CD4-positive, alpha-beta memory T cell (primary cell): ENCODE measurements around the gene MFSD11. TPM values are rescaled to one million over a fixed set of nuclear protein-coding genes. Genes with fewer than 3 reads are reported as not detected.
A peak's percentile ranks its signal among the peaks of the same experiment; 100 is the strongest.

Source experiments
- CTCF ChIA-PET: fragments of 350-600 bp; sonication (Branson Sonifier 250); formaldehyde crosslinking; loops from one replicate; lab custom pipeline; 2021; ENCODE audit warnings: inconsistent platforms; ENCODE audit not compliant: partially characterized antibody; lab: Charles Lee
- POLR2A ChIA-PET: fragments of 350-600 bp; sonication (Branson Sonifier 250); formaldehyde crosslinking; loops from one replicate; lab custom pipeline; 2021; ENCODE audit not compliant: partially characterized antibody; lab: Charles Lee
- DNase-seq, 5 donors: peaks; one replicate each; pipeline versions ENCODE4 v3.0.0 to v3.0.0-alpha.2; 2020 to 2022; ENCODE audit warnings: mixed read lengths in 1 of 5
- H3K27ac ChIP-seq: one replicate; pipeline ENCODE4 v1.7.0; 2013; ENCODE audit warnings: low read depth, low read length
- H3K27me3 ChIP-seq: 2 replicates; pipeline ENCODE4 v1.7.0; 2013; ENCODE audit warnings: mild to moderate bottlenecking, low read length, moderate library complexity; ENCODE audit not compliant: insufficient read depth
- H3K36me3 ChIP-seq: 2 replicates; pipeline ENCODE4 v1.7.0; 2013; ENCODE audit warnings: mild to moderate bottlenecking, low read length, moderate library complexity; ENCODE audit not compliant: insufficient read depth
- H3K4me1 ChIP-seq: 2 replicates; pipeline ENCODE4 v1.7.0; 2013; ENCODE audit warnings: mild to moderate bottlenecking, low read length, moderate library complexity; ENCODE audit not compliant: insufficient read depth
- H3K4me3 ChIP-seq, 2 donors: one replicate each; pipeline ENCODE4 v1.7.0; 2013; ENCODE audit warnings: low read length in 2 of 2, mild to moderate bottlenecking in 1 of 2
- H3K9me3 ChIP-seq, 2 donors: one replicate each; pipeline ENCODE4 v1.7.0; 2013; ENCODE audit warnings: low read length in 2 of 2, control low read depth in 1 of 2; ENCODE audit not compliant: control insufficient read depth in 1 of 2
- H3K27ac Mint-ChIP-seq, 7 donors: one replicate each; pipeline ENCODE4 v1.8.0; 2020 to 2021; ENCODE audit warnings: mixed read lengths in 7 of 7, mild to moderate bottlenecking in 6 of 7, inconsistent platforms in 3 of 7, moderate library complexity in 3 of 7
- H3K27me3 Mint-ChIP-seq, 2 donors: one replicate each; pipeline ENCODE4 v1.8.0; 2020 to 2021; ENCODE audit warnings: mixed read lengths in 2 of 2
- H3K36me3 Mint-ChIP-seq, 2 donors: one replicate each; pipeline ENCODE4 v1.8.0; 2020 to 2021; ENCODE audit warnings: mixed read lengths in 2 of 2, inconsistent platforms in 1 of 2, mild to moderate bottlenecking in 1 of 2
- H3K4me1 Mint-ChIP-seq, 4 donors: one replicate each; pipeline ENCODE4 v1.8.0; 2020 to 2021; ENCODE audit warnings: mixed read lengths in 4 of 4, mild to moderate bottlenecking in 1 of 4
- H3K4me3 Mint-ChIP-seq, 8 donors: one replicate each; pipeline ENCODE4 v1.8.0; 2020 to 2021; ENCODE audit warnings: mixed read lengths in 8 of 8, mild to moderate bottlenecking in 7 of 8, moderate library complexity in 6 of 8, inconsistent platforms in 3 of 8
- H3K9me3 Mint-ChIP-seq, 8 donors: one replicate each; pipeline ENCODE4 v1.8.0; 2020 to 2021; ENCODE audit warnings: mixed read lengths in 8 of 8, mild to moderate bottlenecking in 5 of 8, inconsistent platforms in 3 of 8, moderate library complexity in 1 of 8
- intact Hi-C: fragments of 100-400 bp; cut with micrococcal nuclease; formaldehyde crosslinking; loops from one replicate; pipeline ENCODE4 v1.15.1; 2023
- polyA plus RNA-seq, 2 donors: library from polyadenylated mRNA; unstranded; fragments of 300-500 nt; fragmentation: Illumina TruSeq; gene quantifications; one replicate each; pipeline ENCODE4 v1.2.3, GENCODE V29; 2021
- total RNA-seq, 2 experiments: library from RNA; stranded (reverse); gene quantifications; one replicate each; pipeline ENCODE4 v1.2.3, GENCODE V29; 2021

The MFSD11 gene
- total and polyA plus RNA-seq, 4 experiments from 2014 or later = 23.1 to 37.8 (median 33.7) TPM

- no peaks in the 10 kb centered on the region for H3K9me3 Mint-ChIP-seq
- ChIA-PET CTCF (interaction anchor here (1.1 to 6.4 kb wide), 17 partner anchors 11 to 192 kb away, joined by 3 to 54 read pairs (median 6); partner anchors contain the start of genes JMJD6 and METTL23), POLR2A (interaction anchor here (0.9 to 6.1 kb wide), 8 partner anchors 9 to 192 kb away, joined by 3 to 50 read pairs (median 6); partner anchors contain the start of genes JMJD6 and METTL23)
- no peak overlapping the region for H3K4me3 ChIP-seq
- H3K27ac ChIP-seq = peak overlapping the region; percentile 53
- no peaks in the 10 kb centered on the region for H3K27me3 ChIP-seq
- peaks cover 50% of the 10 kb centered on the region for H3K36me3 ChIP-seq
- no peaks in the 10 kb centered on the region for H3K9me3 ChIP-seq
- peak; percentile 63 to 75 (median 71) for DNase-seq
- H3K4me1 Mint-ChIP-seq = peaks cover 24 to 46% (median 35%) of the 10 kb centered on the region in 4 donors
- H3K27me3 Mint-ChIP-seq = no peaks in the 10 kb centered on the region
- peaks cover 39% of the 10 kb centered on the region for H3K4me1 ChIP-seq
- peak overlapping the region; percentile 72 to 94 (median 87) for H3K27ac Mint-ChIP-seq
- peak overlapping the region in 5 of 8 donors; percentile 1 to 33 (median 14) for H3K4me3 Mint-ChIP-seq
- intact Hi-C loops = loop anchor here (1.0 to 5.0 kb wide), 3 partner anchors 122 to 192 kb away; no protein-coding TSS in a partner anchor
- peaks cover 48 to 56% of the 10 kb centered on the region in 2 donors for H3K36me3 Mint-ChIP-seq
Observed at GRCh38 chr17:76714822-76715495, 23.0 kb upstream of the MFSD11 start.

GRCh38 chr17:76715496-76715830 lies 22.5 kb upstream of the MFSD11 start:
- ChIA-PET POLR2A (interaction anchor here (0.9 to 6.1 kb wide), 5 partner anchors 11 to 158 kb away, joined by 3 to 50 read pairs (median 7); partner anchors contain the start of genes JMJD6 and METTL23), CTCF (interaction anchor here (1.3 to 6.4 kb wide), 10 partner anchors 10 to 192 kb away, joined by 3 to 54 read pairs (median 12); partner anchors contain the start of genes JMJD6 and METTL23)
- H3K4me3 ChIP-seq = no peak overlapping the region
- no peaks in the 10 kb centered on the region for H3K27me3 ChIP-seq
- no peaks in the 10 kb centered on the region for H3K9me3 ChIP-seq
- peak overlapping the region in 1 of 8 donors; percentile 36 for H3K4me3 Mint-ChIP-seq
- peaks cover 24 to 46% (median 34%) of the 10 kb centered on the region in 4 donors for H3K4me1 Mint-ChIP-seq
- DNase-seq = no peak
- no peaks in the 10 kb centered on the region for H3K9me3 Mint-ChIP-seq
- peak overlapping the region; percentile 53 for H3K27ac ChIP-seq
- intact Hi-C loops = loop anchor here (1.0 kb wide), 2 partner anchors 157 to 192 kb away; no protein-coding TSS in a partner anchor
- H3K36me3 ChIP-seq = peaks cover 55% of the 10 kb centered on the region
- H3K4me1 ChIP-seq = peaks cover 36% of the 10 kb centered on the region
- peaks cover 52 to 61% of the 10 kb centered on the region in 2 donors for H3K36me3 Mint-ChIP-seq
- no peaks in the 10 kb centered on the region for H3K27me3 Mint-ChIP-seq
- H3K27ac Mint-ChIP-seq = peak overlapping the region; percentile 38 to 94 (median 92)

- peak; percentile 51 to 85 (median 70) for DNase-seq
- Mint-ChIP-seq H3K4me3 (peak overlapping the region in 5 of 8 donors; percentile 24 to 70 (median 41)), H3K27me3 (no peaks in the 10 kb centered on the region), H3K9me3 (no peaks in the 10 kb centered on the region), H3K36me3 (peaks cover 59 to 66% of the 10 kb centered on the region in 2 donors), H3K4me1 (peaks cover 26 to 43% (median 34%) of the 10 kb centered on the region in 4 donors), H3K27ac (peak overlapping the region; percentile 87 to 96 (median 92))
- Histone ChIP-seq H3K4me1 (peaks cover 37% of the 10 kb centered on the region), H3K27ac (peak overlapping the region; percentile 53), H3K27me3 (no peaks in the 10 kb centered on the region), H3K9me3 (no peaks in the 10 kb centered on the region), H3K4me3 (no peak overlapping the region), H3K36me3 (peaks cover 63% of the 10 kb centered on the region)
- ChIA-PET POLR2A (interaction anchor here (1.2 to 6.1 kb wide), 3 partner anchors 10 to 159 kb away, joined by 7 to 50 read pairs (median 14); partner anchors contain the start of genes JMJD6 and METTL23), CTCF (interaction anchor here (0.7 to 6.4 kb wide), 9 partner anchors 9 to 199 kb away, joined by 3 to 54 read pairs (median 5); partner anchors contain the start of genes JMJD6 and METTL23)
- intact Hi-C loops = no loop called here
Observed at GRCh38 chr17:76716146-76716838, 21.6 kb upstream of the MFSD11 start.

- H3K27ac Mint-ChIP-seq = peak overlapping the region in 6 of 7 donors; percentile 87 to 96 (median 92)
- no peak overlapping the region for H3K4me3 Mint-ChIP-seq
- peak overlapping the region; percentile 53 for H3K27ac ChIP-seq
- H3K4me3 ChIP-seq = no peak overlapping the region
- ChIA-PET POLR2A (interaction anchor here (1.2 to 6.1 kb wide), 4 partner anchors 10 to 159 kb away, joined by 7 to 50 read pairs (median 14); partner anchors contain the start of genes JMJD6, METTL23, MFSD11 and SRSF2), CTCF (interaction anchor here (0.7 to 6.4 kb wide), 9 partner anchors 9 to 200 kb away, joined by 3 to 54 read pairs (median 5); partner anchors contain the start of genes JMJD6 and METTL23)
- H3K4me1 Mint-ChIP-seq = peaks cover 29 to 43% (median 36%) of the 10 kb centered on the region in 4 donors
- H3K36me3 ChIP-seq = peaks cover 68% of the 10 kb centered on the region
- H3K36me3 Mint-ChIP-seq = peaks cover 64 to 72% of the 10 kb centered on the region in 2 donors
- H3K27me3 Mint-ChIP-seq = no peaks in the 10 kb centered on the region
- intact Hi-C loops = no loop called here
- no peaks in the 10 kb centered on the region for H3K27me3 ChIP-seq
- no peaks in the 10 kb centered on the region for H3K9me3 Mint-ChIP-seq
- no peak for DNase-seq
- peaks cover 33% of the 10 kb centered on the region for H3K4me1 ChIP-seq
- H3K9me3 ChIP-seq = no peaks in the 10 kb centered on the region
Observed at GRCh38 chr17:76716839-76717215, 21.1 kb upstream of the MFSD11 start.

GRCh38 chr17:76718516-76718915 lies 19.4 kb upstream of the MFSD11 start:
- H3K27me3 ChIP-seq = no peaks in the 10 kb centered on the region
- no peaks in the 10 kb centered on the region for H3K27me3 Mint-ChIP-seq
- H3K9me3 ChIP-seq = no peaks in the 10 kb centered on the region
- no peak overlapping the region for H3K4me3 Mint-ChIP-seq
- no peak for DNase-seq
- peaks cover 46% of the 10 kb centered on the region for H3K4me1 ChIP-seq
- peaks cover 81% of the 10 kb centered on the region for H3K36me3 ChIP-seq
- intact Hi-C loops = no loop called here
- no peak overlapping the region for H3K27ac ChIP-seq
- POLR2A ChIA-PET = interaction anchor here (0.6 to 6.1 kb wide), 4 partner anchors 8 to 46 kb away, joined by 3 to 50 read pairs (median 8); partner anchors contain the start of genes JMJD6, METTL23, MFSD11 and SRSF2
- H3K4me1 Mint-ChIP-seq = peaks cover 29 to 51% (median 40%) of the 10 kb centered on the region in 4 donors
- peak overlapping the region in 4 of 7 donors; percentile 9 to 76 (median 55) for H3K27ac Mint-ChIP-seq
- H3K4me3 ChIP-seq = no peak overlapping the region
- CTCF ChIA-PET = interaction anchor here (0.5 to 3.2 kb wide), 4 partner anchors 14 to 195 kb away, joined by 3 to 10 read pairs (median 6); no protein-coding TSS in a partner anchor
- peaks cover 67 to 77% of the 10 kb centered on the region in 2 donors for H3K36me3 Mint-ChIP-seq
- H3K9me3 Mint-ChIP-seq = no peaks in the 10 kb centered on the region

- H3K27ac ChIP-seq = no peak overlapping the region
- H3K36me3 ChIP-seq = peaks cover 85% of the 10 kb centered on the region
- H3K27me3 ChIP-seq = no peaks in the 10 kb centered on the region
- no peak for DNase-seq
- Mint-ChIP-seq H3K4me1 (peaks cover 22 to 58% (median 40%) of the 10 kb centered on the region in 4 donors), H3K27ac (peak overlapping the region in 3 of 7 donors; percentile 48 to 74 (median 55)), H3K9me3 (no peaks in the 10 kb centered on the region), H3K36me3 (peaks cover 54 to 78% of the 10 kb centered on the region in 2 donors), H3K27me3 (no peaks in the 10 kb centered on the region), H3K4me3 (no peak overlapping the region)
- CTCF ChIA-PET = interaction anchor here (1.0 kb wide), 1 partner anchor 197 kb away, joined by 3 read pairs; no protein-coding TSS in a partner anchor
- H3K9me3 ChIP-seq = no peaks in the 10 kb centered on the region
- H3K4me1 ChIP-seq = peaks cover 51% of the 10 kb centered on the region
- POLR2A ChIA-PET = interaction anchor here (0.6 to 1.4 kb wide), 3 partner anchors 9 to 97 kb away, joined by 3 to 4 read pairs (median 4); no protein-coding TSS in a partner anchor
- intact Hi-C loops = no loop called here
- H3K4me3 ChIP-seq = no peak overlapping the region
Observed at GRCh38 chr17:76720211-76720610, 17.7 kb upstream of the MFSD11 start.
